H1 (cell line): ENCODE measurements around the gene PID1. TPM values are rescaled to one million over a fixed set of nuclear protein-coding genes. Genes with fewer than 3 reads are reported as not detected.

ENCODE experiments used
- CTCF ChIA-PET: fragments of 300-600 bp; sonication (Branson Sonifier 250); formaldehyde crosslinking; loops from one replicate; lab custom pipeline; 2021; ENCODE audit not compliant: partially characterized antibody; lab: Charles Lee
- POLR2A ChIA-PET: fragments of 300-600 bp; sonication (Branson Sonifier 250); formaldehyde crosslinking; loops from one replicate; lab custom pipeline; 2021; ENCODE audit warnings: inconsistent platforms; ENCODE audit not compliant: partially characterized antibody; lab: Charles Lee
- DNase-seq, 2 experiments: peaks; one replicate each; pipeline versions ENCODE4 v3.0.0 to v3.0.0-alpha.2; 2010 to 2022; ENCODE audit warnings: low spot score in 2 of 2, low read depth in 1 of 2, mixed read lengths in 1 of 2
- FAIRE-seq: peaks from 2 replicates; lab custom pipeline; 2011; peaks lifted over from hg19 to GRCh38; lab: Jason Lieb, UNC
- H2AFZ ChIP-seq: 2 replicates; pipeline ENCODE4 v1.8.1; 2012; ENCODE audit warnings: low read length, inconsistent platforms
- H2AK5ac ChIP-seq: 2 replicates; pipeline ENCODE4 v1.6.1; 2013; ENCODE audit warnings: low read depth, low read length
- H2BK120ac ChIP-seq: replicated peaks from 2 replicates; pipeline ENCODE3; 2013; ENCODE audit warnings: low read depth, low read length, inconsistent platforms
- H2BK12ac ChIP-seq: 2 replicates; pipeline ENCODE4 v1.6.1; 2013; ENCODE audit warnings: low read depth, low read length
- H2BK15ac ChIP-seq: 2 replicates; pipeline ENCODE4 v1.6.1; 2013; ENCODE audit warnings: low read length
- H2BK20ac ChIP-seq: 2 replicates; pipeline ENCODE4 v1.6.1; 2013; ENCODE audit warnings: low read length
- H2BK5ac ChIP-seq: 2 replicates; pipeline ENCODE4 v1.6.1; 2013; ENCODE audit warnings: low read depth, low read length
- H3K14ac ChIP-seq: 2 replicates; pipeline ENCODE4 v1.6.1; 2013; ENCODE audit warnings: inconsistent platforms; ENCODE audit not compliant: insufficient read length
- H3K18ac ChIP-seq: 2 replicates; pipeline ENCODE4 v1.6.1; 2013; ENCODE audit warnings: low read length; ENCODE audit errors: extremely low read depth
- H3K23ac ChIP-seq: 2 replicates; pipeline ENCODE4 v1.6.1; 2013; ENCODE audit warnings: inconsistent platforms; ENCODE audit not compliant: insufficient read length
- H3K23me2 ChIP-seq: 2 replicates; pipeline ENCODE4 v1.6.1; 2013; ENCODE audit warnings: low read depth, low read length
- H3K27ac ChIP-seq: 2 replicates; pipeline ENCODE4 v1.6.1; 2011; ENCODE audit warnings: low read depth, low read length, inconsistent platforms
- H3K27me3 ChIP-seq, 4 experiments: replicated peaks in 1 of 4; 1 replicate in 1 of 4; 2 replicates in 3 of 4; pipeline versions ENCODE4 v1.6.1 to v1.8.1; 2011 to 2013; ENCODE audit warnings: low read length in 3 of 4, mild to moderate bottlenecking in 3 of 4, inconsistent platforms in 2 of 4, mixed read lengths in 2 of 4, moderate library complexity in 1 of 4; ENCODE audit not compliant: control insufficient read depth in 3 of 4, insufficient read depth in 3 of 4; ENCODE audit errors: extremely low read depth in 1 of 4
- H3K36me3 ChIP-seq, 4 experiments: 2 replicates each; pipeline versions ENCODE4 v1.6.1 to v1.8.1; 2011 to 2013; ENCODE audit warnings: mild to moderate bottlenecking in 4 of 4, low read length in 3 of 4, moderate library complexity in 2 of 4, control low read depth in 1 of 4, inconsistent platforms in 1 of 4; ENCODE audit not compliant: insufficient read depth in 4 of 4, control insufficient read depth in 2 of 4
- H3K4ac ChIP-seq: replicated peaks from 2 replicates; pipeline ENCODE3; 2013; ENCODE audit warnings: low read length, low read depth, mixed read lengths, inconsistent platforms; ENCODE audit not compliant: insufficient read length
- H3K4me1 ChIP-seq, 4 experiments: replicated peaks in 1 of 4; 1 replicate in 1 of 4; 2 replicates in 3 of 4; pipeline versions ENCODE4 v1.6.1 to v1.8.1; 2011 to 2013; ENCODE audit warnings: low read length in 3 of 4, inconsistent platforms in 2 of 4, mixed read lengths in 1 of 4; ENCODE audit not compliant: insufficient read depth in 4 of 4, control insufficient read depth in 3 of 4
- H3K4me2 ChIP-seq, 2 experiments: 2 replicates each; pipeline versions ENCODE4 v1.6.1 to v1.8.1; 2011 to 2013; ENCODE audit warnings: low read depth in 2 of 2, low read length in 2 of 2, control low read depth in 1 of 2, inconsistent platforms in 1 of 2, mild to moderate bottlenecking in 1 of 2; ENCODE audit not compliant: insufficient read depth in 1 of 2
- H3K4me3 ChIP-seq, 4 experiments: fragments of 200-600, 300-600 bp in 1 of 4; sonication (generic), shearing (Covaris generic), sonication (Bioruptor Twin) in 1 of 4; 2 replicates each; pipeline versions ENCODE4 v1.5.1 to v1.8.1; 2011 to 2016; ENCODE audit warnings: low read length in 4 of 4, low read depth in 3 of 4, control low read depth in 2 of 4, inconsistent platforms in 2 of 4, mild to moderate bottlenecking in 2 of 4, mixed read lengths in 1 of 4, moderate library complexity in 1 of 4; ENCODE audit not compliant: insufficient read depth in 2 of 4; ENCODE audit errors: extremely low read depth in 1 of 4
- H3K56ac ChIP-seq: replicated peaks from 2 replicates; pipeline ENCODE3; 2013; ENCODE audit warnings: low read depth, mild to moderate bottlenecking, mixed read lengths, low read length, inconsistent platforms; ENCODE audit not compliant: insufficient read length
- H3K79me1 ChIP-seq: 2 replicates; pipeline ENCODE4 v1.6.1; 2013; ENCODE audit warnings: low read depth, low read length, control low read depth
- H3K79me2 ChIP-seq, 2 experiments: 2 replicates each; pipeline versions ENCODE4 v1.6.1 to v1.8.1; 2012 to 2013; ENCODE audit warnings: low read length in 2 of 2, mild to moderate bottlenecking in 2 of 2, inconsistent platforms in 1 of 2; ENCODE audit not compliant: insufficient read depth in 2 of 2, control insufficient read depth in 1 of 2
- H3K9ac ChIP-seq, 4 experiments: replicated peaks in 1 of 4; 1 replicate in 1 of 4; 2 replicates in 3 of 4; pipeline versions ENCODE4 v1.6.1 to v1.8.1; 2011 to 2013; ENCODE audit warnings: low read depth in 3 of 4, low read length in 3 of 4, control low read depth in 2 of 4, mild to moderate bottlenecking in 2 of 4, moderate library complexity in 2 of 4, inconsistent platforms in 1 of 4; ENCODE audit errors: extremely low read depth in 1 of 4
- H3K9me3 ChIP-seq, 2 experiments: 2 replicates each; pipeline versions ENCODE4 v1.6.1 to v1.8.1; 2012 to 2013; ENCODE audit warnings: mild to moderate bottlenecking in 2 of 2, moderate library complexity in 2 of 2, control low read depth in 1 of 2, inconsistent platforms in 1 of 2, low read depth in 1 of 2, low read length in 1 of 2, mixed read lengths in 1 of 2; ENCODE audit not compliant: insufficient read depth in 2 of 2
- H4K20me1 ChIP-seq, 2 experiments: replicated peaks in 1 of 2; 2 replicates each; pipeline versions ENCODE3 to v1.8.1; 2011 to 2013; ENCODE audit warnings: inconsistent platforms in 2 of 2, low read length in 2 of 2, mild to moderate bottlenecking in 1 of 2; ENCODE audit not compliant: insufficient read depth in 2 of 2, control insufficient read depth in 1 of 2
- H4K5ac ChIP-seq: 2 replicates; pipeline ENCODE4 v1.6.1; 2013; ENCODE audit warnings: low read length, low read depth, mixed read lengths, inconsistent platforms; ENCODE audit not compliant: insufficient read length
- H4K8ac ChIP-seq: 2 replicates; pipeline ENCODE4 v1.8.0; 2013; ENCODE audit warnings: mild to moderate bottlenecking, moderate library complexity, low read length, inconsistent platforms; ENCODE audit not compliant: insufficient read depth; ENCODE audit errors: extremely low read depth
- H4K91ac ChIP-seq: replicated peaks from 2 replicates; pipeline ENCODE3; 2013; ENCODE audit warnings: low read length, mixed read lengths, inconsistent platforms; ENCODE audit not compliant: insufficient read length
- BRCA1 ChIP-seq: IDR thresholded peaks from 2 replicates; pipeline ENCODE4 v1.6.1; 2012; ENCODE audit warnings: low read depth, low read length, improper control_type of control experiment
- KDM4A ChIP-seq: IDR thresholded peaks from one replicate; pipeline ENCODE4 v1.7.1; 2012; ENCODE audit warnings: low read depth, mild to moderate bottlenecking, moderate library complexity, low read length, inconsistent platforms; ENCODE audit not compliant: severe bottlenecking
- RFX5 ChIP-seq: IDR thresholded peaks from 2 replicates; pipeline ENCODE4 v1.6.1; 2011; ENCODE audit warnings: low read depth, low read length, improper control_type of control experiment, borderline replicate concordance
- SIX5 ChIP-seq: IDR thresholded peaks from 2 replicates; pipeline ENCODE4 v1.6.1; 2011; ENCODE audit warnings: mild to moderate bottlenecking, low read depth, low read length
- TBP ChIP-seq: IDR thresholded peaks from 2 replicates; pipeline ENCODE4 v1.6.1; 2011; ENCODE audit warnings: low read depth, low read length, improper control_type of control experiment
- WGBS, 2 experiments: shearing (Covaris generic) in 1 of 2; methylation state at CpG; one replicate each; pipeline versions ENCODE4 v1.1.6 to v1.1.7; 2013 to 2015; ENCODE audit warnings: low lambda C conversion rate in 2 of 2, mixed read lengths in 2 of 2, inconsistent platforms in 1 of 2, low coverage in 1 of 2, missing lambda C conversion rate in 1 of 2; ENCODE audit not compliant: insufficient replicate concordance in 2 of 2, insufficient coverage in 1 of 2, insufficient read length in 1 of 2; ENCODE audit errors: extremely low coverage in 1 of 2, missing lambda C conversion rate in 1 of 2; 5-methylcytosine and 5-hydroxymethylcytosine counted together
- polyA plus RNA-seq, 7 experiments: library from polyadenylated mRNA; depleted of rRNA in 3 of 7; stranded (reverse) in 5 of 7; unstranded in 2 of 7; fragments of >200 nt in 5 of 7; fragments of 200-250 nt in 2 of 7; gene quantifications; 1 replicate in 5 of 7; 2 replicates in 1 of 7; 4 replicates in 1 of 7; pipeline versions ENCODE4 v1.2.1 to v1.2.3, GENCODE V29; 2011 to 2013; ENCODE audit warnings: missing spikeins in 2 of 7, mixed read lengths in 2 of 7
- total RNA-seq: library from RNA; stranded (reverse); fragmentation: NEBNext Ultra II Directional; extraction: Animal tissue kit (Norgen Biotek cat#: 25700); gene quantifications from 2 replicates; pipeline ENCODE4 v1.2.1, GENCODE V29; 2021

PID1 gene
- total and polyA plus RNA-seq, 2 of the 8 experiments (the other 6 are each of a cell fraction or from before 2014, with no cell fraction given) = 1.5 to 3.3 TPM

DNA sequence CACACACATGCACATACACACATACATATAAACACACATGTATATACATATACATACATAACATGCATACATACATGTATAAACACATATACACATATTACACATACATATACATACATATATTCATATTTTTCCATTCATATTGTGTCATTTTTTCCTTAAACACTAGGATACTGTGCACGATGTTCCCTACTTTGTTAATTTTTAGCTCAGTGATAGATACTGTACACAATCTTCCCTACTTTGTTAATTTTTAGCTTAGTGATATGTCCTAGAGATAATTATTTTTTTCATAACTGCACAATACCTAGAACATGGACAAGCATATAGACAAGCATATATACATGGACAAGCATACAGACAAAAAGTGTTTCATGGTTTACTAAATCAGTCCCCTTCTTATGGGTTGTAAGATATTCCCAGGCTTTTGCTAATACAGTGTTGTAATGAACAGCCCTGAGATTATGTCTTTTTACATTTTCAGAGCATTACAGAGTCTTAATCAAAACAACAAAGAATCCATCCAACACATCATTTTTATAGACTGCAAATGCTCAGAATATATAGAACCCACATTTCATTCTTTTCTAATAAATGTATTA lies 75.6 kb downstream of the PID1 start:
- no peaks in the 10 kb centered on the region; a peak in 1 of 4 replicates for H3K9me3 ChIP-seq
- H3K14ac ChIP-seq = no peak overlapping the region
- H2AFZ ChIP-seq = no peak overlapping the region
- H3K27me3 ChIP-seq = no peaks in the 10 kb centered on the region
- no peaks in the 10 kb centered on the region for H3K79me2 ChIP-seq
- H3K4ac ChIP-seq = no peak overlapping the region
- H3K4me2 ChIP-seq = no peak overlapping the region
- DNase-seq = no peak
- no peaks in the 10 kb centered on the region for H3K4me1 ChIP-seq
- no peak overlapping the region for H3K18ac ChIP-seq
- H2BK12ac ChIP-seq = no peak overlapping the region
- H3K27ac ChIP-seq = no peak overlapping the region
- H2AK5ac ChIP-seq = no peak overlapping the region
- H2BK120ac ChIP-seq = no peak overlapping the region
- H4K8ac ChIP-seq = no peak overlapping the region
- no peak overlapping the region for H4K5ac ChIP-seq
- H2BK5ac ChIP-seq = no peak overlapping the region
- no peaks in the 10 kb centered on the region for H3K23me2 ChIP-seq
- no peak overlapping the region for H4K91ac ChIP-seq
- POLR2A ChIA-PET = no interaction called here
- no peak overlapping the region for H2BK20ac ChIP-seq
- no peak overlapping the region for H3K56ac ChIP-seq
- no peak overlapping the region for H3K9ac ChIP-seq
- FAIRE-seq = no peak
- no peak overlapping the region for H3K4me3 ChIP-seq
- no peaks in the 10 kb centered on the region for H3K36me3 ChIP-seq
- WGBS, 2 experiments = 97% methylated on average over 1 of the region's 1 CpG; no CpG with 5 or more reads in 1 of the 2 experiments
- H3K79me1 ChIP-seq = no peaks in the 10 kb centered on the region
- H3K23ac ChIP-seq = no peak overlapping the region
- no peak overlapping the region for H2BK15ac ChIP-seq
- no peaks in the 10 kb centered on the region for H4K20me1 ChIP-seq
- no peak for TF ChIP-seq RFX5
- TF ChIP-seq KDM4A = no peak
- TF ChIP-seq TBP = no peak
- TF ChIP-seq SIX5 = no peak
- TF ChIP-seq BRCA1 = no peak
- CTCF ChIA-PET = interaction anchor here (1.2 kb wide), 1 partner anchor 15 kb away, joined by 3 read pairs; no protein-coding TSS in a partner anchor
